SK-N-SH (cell line): Measurements from ENCODE around the gene RGN. TPM values are rescaled to one million over a fixed set of nuclear protein-coding genes. Genes with fewer than 3 reads are reported as not detected.
A peak's percentile ranks its signal among the peaks of the same experiment; 100 is the strongest.

Experiments
- CTCF ChIA-PET: fragments of 300-600, 350-600 bp; formaldehyde crosslinking; extraction: SDS; loops from one replicate; lab custom pipeline; 2021; lab: Yijun Ruan, JAX
- POLR2A ChIA-PET: fragments of 350-600 bp; sonication (Branson Sonifier 250); formaldehyde crosslinking; extraction: SDS; loops from one replicate; lab custom pipeline; 2020; ENCODE audit warnings: antibody characterized with exemption, inconsistent platforms; lab: Yijun Ruan, JAX
- DNase-seq: peaks from one replicate; pipeline ENCODE4 v3.0.0; 2012
- H2AFZ ChIP-seq: fragments of 200-600 bp; sonication (generic); 2 replicates; pipeline ENCODE4 v1.8.1; 2016; ENCODE audit warnings: antibody characterized with exemption, mild to moderate bottlenecking, low read depth
- H3F3A ChIP-seq: fragments of 200-600 bp; sonication (generic); replicated peaks from 2 replicates; pipeline ENCODE3; 2016; ENCODE audit warnings: antibody characterized with exemption, mild to moderate bottlenecking; ENCODE audit not compliant: insufficient read depth
- H3K27ac ChIP-seq, 2 experiments: fragments of 200-500 bp in 1 of 2; fragments of 200-600 bp in 1 of 2; sonication (Bioruptor generic) in 1 of 2; sonication (generic), shearing (Covaris generic) in 1 of 2; 2 replicates each; pipeline versions ENCODE4 v1.5.1 to v1.6.1; 2014 to 2016; ENCODE audit warnings: low read depth in 2 of 2, inconsistent platforms in 1 of 2, low read length in 1 of 2, mild to moderate bottlenecking in 1 of 2, mixed read lengths in 1 of 2
- H3K27me3 ChIP-seq: fragments of 200-600 bp; sonication (generic), shearing (Covaris generic); 2 replicates; pipeline ENCODE4 v1.6.1; 2016; ENCODE audit warnings: mixed run types; ENCODE audit not compliant: insufficient read depth
- H3K36me3 ChIP-seq, 2 experiments: fragments of 200-500 bp in 1 of 2; fragments of 200-600 bp in 1 of 2; sonication (Bioruptor generic) in 1 of 2; sonication (generic) in 1 of 2; replicated peaks in 1 of 2; 2 replicates each; pipeline versions ENCODE3 to v1.5.1; 2014 to 2016; ENCODE audit warnings: low read length in 1 of 2, mild to moderate bottlenecking in 1 of 2; ENCODE audit not compliant: insufficient read depth in 2 of 2, control insufficient read depth in 1 of 2
- H3K4me1 ChIP-seq, 2 experiments: fragments of 200-500 bp in 1 of 2; fragments of 200-600 bp in 1 of 2; sonication (Bioruptor generic) in 1 of 2; sonication (generic), shearing (Covaris generic) in 1 of 2; 2 replicates each; pipeline versions ENCODE4 v1.5.1 to v1.6.1; 2014 to 2016; ENCODE audit warnings: low read depth in 1 of 2, low read length in 1 of 2, mixed run types in 1 of 2; ENCODE audit not compliant: insufficient read depth in 2 of 2, control insufficient read depth in 1 of 2
- H3K4me2 ChIP-seq: fragments of 200-600 bp; sonication (generic), shearing (Covaris generic); 2 replicates; pipeline ENCODE4 v1.6.1; 2017; ENCODE audit warnings: mixed run types
- H3K4me3 ChIP-seq, 2 experiments: fragments of 200-500 bp in 1 of 2; fragments of 200-600 bp in 1 of 2; sonication (Bioruptor generic) in 1 of 2; sonication (generic), shearing (Covaris generic) in 1 of 2; 2 replicates each; pipeline versions ENCODE4 v1.5.1 to v1.8.1; 2014 to 2016; ENCODE audit warnings: low read depth in 2 of 2, inconsistent platforms in 1 of 2, low read length in 1 of 2, mild to moderate bottlenecking in 1 of 2, mixed read lengths in 1 of 2, moderate library complexity in 1 of 2
- H3K79me2 ChIP-seq: fragments of 200-600 bp; sonication (generic); 2 replicates; pipeline ENCODE4 v1.8.1; 2017; ENCODE audit warnings: mild to moderate bottlenecking; ENCODE audit not compliant: insufficient read depth
- H3K9ac ChIP-seq: fragments of 200-600 bp; sonication (generic); 2 replicates; pipeline ENCODE4 v1.6.1; 2017; ENCODE audit warnings: mixed run types
- H3K9me2 ChIP-seq: fragments of 200-600 bp; sonication (generic); 2 replicates; pipeline ENCODE4 v1.6.1; 2017; ENCODE audit warnings: mixed run types
- H3K9me3 ChIP-seq: fragments of 200-600 bp; sonication (generic); 2 replicates; pipeline ENCODE4 v1.6.1; 2017; ENCODE audit warnings: mixed run types, mild to moderate bottlenecking, moderate library complexity
- H4K20me1 ChIP-seq: fragments of 200-600 bp; sonication (generic); 2 replicates; pipeline ENCODE4 v1.6.1; 2017; ENCODE audit warnings: mild to moderate bottlenecking, mixed run types; ENCODE audit not compliant: insufficient read depth
- FOXJ3 ChIP-seq: sonication (generic); formaldehyde crosslinking; IDR thresholded peaks from 2 replicates; pipeline ENCODE4 v1.5.1; 2020; ENCODE audit warnings: mild to moderate bottlenecking, missing genetic modification reagents
- FOXM1 ChIP-seq: IDR thresholded peaks from 2 replicates; pipeline ENCODE4 v1.4.0; 2012; ENCODE audit warnings: low read depth, mild to moderate bottlenecking
- GABPA ChIP-seq: IDR thresholded peaks from 2 replicates; pipeline ENCODE4 v1.4.0; 2012; ENCODE audit warnings: low read depth, mild to moderate bottlenecking
- MXI1 ChIP-seq: IDR thresholded peaks from 2 replicates; pipeline ENCODE4 v1.6.1; 2012; ENCODE audit warnings: mild to moderate bottlenecking, low read depth, low read length, improper control_type of control experiment
- NRF1 ChIP-seq: IDR thresholded peaks from 2 replicates; pipeline ENCODE4 v1.6.1; 2012; ENCODE audit warnings: low read depth, mild to moderate bottlenecking, low read length
- POLR2AphosphoS5 ChIP-seq: IDR thresholded peaks from 2 replicates; pipeline ENCODE4 v1.6.1; 2012; ENCODE audit warnings: low read depth, low read length
- RAD21 ChIP-seq: IDR thresholded peaks from 2 replicates; pipeline ENCODE4 v1.6.1; 2012; ENCODE audit warnings: mild to moderate bottlenecking, low read length
- RFX5 ChIP-seq: IDR thresholded peaks from 2 replicates; pipeline ENCODE4 v1.6.1; 2012; ENCODE audit warnings: mild to moderate bottlenecking, improper control_type of control experiment, low read length
- SIN3A ChIP-seq: IDR thresholded peaks from 2 replicates; pipeline ENCODE4 v1.6.1; 2012; ENCODE audit warnings: low read depth, mild to moderate bottlenecking, low read length, moderate library complexity, borderline replicate concordance
- SMC3 ChIP-seq: IDR thresholded peaks from 2 replicates; pipeline ENCODE4 v1.6.1; 2012; ENCODE audit warnings: low read depth, low read length, improper control_type of control experiment
- TCF12 ChIP-seq: IDR thresholded peaks from 2 replicates; pipeline ENCODE4 v1.4.0; 2012
- WGBS: methylation state at CpG from one replicate; pipeline ENCODE4 v1.1.6; 2017; ENCODE audit warnings: low lambda C conversion rate; 5-methylcytosine and 5-hydroxymethylcytosine counted together
- polyA plus RNA-seq, 3 experiments: library from polyadenylated mRNA; depleted of rRNA; stranded (reverse); fragments of >200 nt; gene quantifications; 2 replicates each; pipeline ENCODE4 v1.2.3, GENCODE V29; 2012
- TF ChIP-seq, protein P1 (sequence below): fragments of 200-600 bp; sonication (generic); IDR thresholded peaks from 2 replicates; pipeline ENCODE4 v1.6.1; 2017; ENCODE audit warnings: antibody characterized with exemption, mild to moderate bottlenecking, moderate library complexity
- TF ChIP-seq, protein P2 (sequence below): IDR thresholded peaks from 2 replicates; pipeline ENCODE4 v1.6.1; 2012; ENCODE audit warnings: mild to moderate bottlenecking, low read depth, low read length, moderate library complexity
- TF ChIP-seq, protein P3 (sequence below): IDR thresholded peaks from 2 replicates; pipeline ENCODE4; 2012
- TF ChIP-seq, protein P4 (sequence below): fragments of 150-350 bp; IDR thresholded peaks from 2 replicates; pipeline ENCODE4 v1.6.1; 2016; ENCODE audit warnings: mild to moderate bottlenecking, low read depth, low read length
- TF ChIP-seq, protein P5 (sequence below): IDR thresholded peaks from 2 replicates; pipeline ENCODE4 v1.4.0; 2012; ENCODE audit warnings: low read depth, borderline replicate concordance
- TF ChIP-seq, protein P6 (sequence below): IDR thresholded peaks from 2 replicates; pipeline ENCODE4 v1.4.0; 2012; ENCODE audit warnings: low read depth
- TF ChIP-seq, protein P7 (sequence below): fragments of 150-350 bp; IDR thresholded peaks from 2 replicates; pipeline ENCODE4 v1.6.1; 2017; ENCODE audit warnings: antibody characterized with exemption, low read length, low read depth, borderline replicate concordance

The RGN gene
- polyA plus RNA-seq, 1 of the 3 experiments (the other 2 are of a cell fraction) = 0.05 TPM

DNA sequence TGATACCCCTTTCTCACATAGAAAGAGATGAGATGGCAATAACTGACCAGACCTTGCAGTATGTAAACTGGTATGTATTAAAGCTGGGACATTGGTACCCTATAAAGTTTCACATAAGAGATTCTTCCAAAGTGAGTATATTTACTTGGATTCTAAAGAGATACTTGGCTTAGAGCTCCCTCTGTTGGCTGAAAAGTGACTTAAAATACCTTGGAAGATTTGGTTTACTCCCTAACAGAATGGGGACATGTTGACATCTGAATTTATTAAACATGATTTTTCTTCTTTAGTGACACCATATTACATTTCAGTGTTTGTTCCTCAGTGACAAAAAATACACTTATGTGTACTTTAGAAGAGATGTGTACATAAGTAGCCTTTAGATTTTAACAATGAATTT, 47.9 kb upstream of the RGN start:
- no peak overlapping the region for H3K27ac ChIP-seq
- H3K9ac ChIP-seq = no peak overlapping the region
- H3K27me3 ChIP-seq = no peaks in the 10 kb centered on the region
- no peaks in the 10 kb centered on the region for H3K9me2 ChIP-seq
- H3K4me1 ChIP-seq = no peaks in the 10 kb centered on the region
- no peak overlapping the region for H3K4me3 ChIP-seq
- ChIA-PET POLR2A (no interaction called here), CTCF (interaction anchor here (0.6 to 2.6 kb wide), 28 partner anchors 8 to 600 kb away, joined by 3 to 24 read pairs (median 4); partner anchors contain the start of gene JADE3)
- DNase-seq = peak; percentile 41
- H3K36me3 ChIP-seq = no peaks in the 10 kb centered on the region
- no peak overlapping the region for H2AFZ ChIP-seq
- no peaks in the 10 kb centered on the region for H3K9me3 ChIP-seq
- TF ChIP-seq, protein P1, sequence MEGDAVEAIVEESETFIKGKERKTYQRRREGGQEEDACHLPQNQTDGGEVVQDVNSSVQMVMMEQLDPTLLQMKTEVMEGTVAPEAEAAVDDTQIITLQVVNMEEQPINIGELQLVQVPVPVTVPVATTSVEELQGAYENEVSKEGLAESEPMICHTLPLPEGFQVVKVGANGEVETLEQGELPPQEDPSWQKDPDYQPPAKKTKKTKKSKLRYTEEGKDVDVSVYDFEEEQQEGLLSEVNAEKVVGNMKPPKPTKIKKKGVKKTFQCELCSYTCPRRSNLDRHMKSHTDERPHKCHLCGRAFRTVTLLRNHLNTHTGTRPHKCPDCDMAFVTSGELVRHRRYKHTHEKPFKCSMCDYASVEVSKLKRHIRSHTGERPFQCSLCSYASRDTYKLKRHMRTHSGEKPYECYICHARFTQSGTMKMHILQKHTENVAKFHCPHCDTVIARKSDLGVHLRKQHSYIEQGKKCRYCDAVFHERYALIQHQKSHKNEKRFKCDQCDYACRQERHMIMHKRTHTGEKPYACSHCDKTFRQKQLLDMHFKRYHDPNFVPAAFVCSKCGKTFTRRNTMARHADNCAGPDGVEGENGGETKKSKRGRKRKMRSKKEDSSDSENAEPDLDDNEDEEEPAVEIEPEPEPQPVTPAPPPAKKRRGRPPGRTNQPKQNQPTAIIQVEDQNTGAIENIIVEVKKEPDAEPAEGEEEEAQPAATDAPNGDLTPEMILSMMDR = peak; percentile 80
- peak; percentile 56 for TF ChIP-seq SMC3
- TF ChIP-seq FOXJ3 (CRISPR knock-in tag) = no peak
- TF ChIP-seq RAD21 = peak; percentile 81
- TF ChIP-seq, protein P2, sequence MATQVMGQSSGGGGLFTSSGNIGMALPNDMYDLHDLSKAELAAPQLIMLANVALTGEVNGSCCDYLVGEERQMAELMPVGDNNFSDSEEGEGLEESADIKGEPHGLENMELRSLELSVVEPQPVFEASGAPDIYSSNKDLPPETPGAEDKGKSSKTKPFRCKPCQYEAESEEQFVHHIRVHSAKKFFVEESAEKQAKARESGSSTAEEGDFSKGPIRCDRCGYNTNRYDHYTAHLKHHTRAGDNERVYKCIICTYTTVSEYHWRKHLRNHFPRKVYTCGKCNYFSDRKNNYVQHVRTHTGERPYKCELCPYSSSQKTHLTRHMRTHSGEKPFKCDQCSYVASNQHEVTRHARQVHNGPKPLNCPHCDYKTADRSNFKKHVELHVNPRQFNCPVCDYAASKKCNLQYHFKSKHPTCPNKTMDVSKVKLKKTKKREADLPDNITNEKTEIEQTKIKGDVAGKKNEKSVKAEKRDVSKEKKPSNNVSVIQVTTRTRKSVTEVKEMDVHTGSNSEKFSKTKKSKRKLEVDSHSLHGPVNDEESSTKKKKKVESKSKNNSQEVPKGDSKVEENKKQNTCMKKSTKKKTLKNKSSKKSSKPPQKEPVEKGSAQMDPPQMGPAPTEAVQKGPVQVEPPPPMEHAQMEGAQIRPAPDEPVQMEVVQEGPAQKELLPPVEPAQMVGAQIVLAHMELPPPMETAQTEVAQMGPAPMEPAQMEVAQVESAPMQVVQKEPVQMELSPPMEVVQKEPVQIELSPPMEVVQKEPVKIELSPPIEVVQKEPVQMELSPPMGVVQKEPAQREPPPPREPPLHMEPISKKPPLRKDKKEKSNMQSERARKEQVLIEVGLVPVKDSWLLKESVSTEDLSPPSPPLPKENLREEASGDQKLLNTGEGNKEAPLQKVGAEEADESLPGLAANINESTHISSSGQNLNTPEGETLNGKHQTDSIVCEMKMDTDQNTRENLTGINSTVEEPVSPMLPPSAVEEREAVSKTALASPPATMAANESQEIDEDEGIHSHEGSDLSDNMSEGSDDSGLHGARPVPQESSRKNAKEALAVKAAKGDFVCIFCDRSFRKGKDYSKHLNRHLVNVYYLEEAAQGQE = no peak
- no peaks in the 10 kb centered on the region for H4K20me1 ChIP-seq
- H3F3A ChIP-seq = peaks cover 4% of the 10 kb centered on the region
- no peak overlapping the region for H3K4me2 ChIP-seq
- no peaks in the 10 kb centered on the region for H3K79me2 ChIP-seq

DNA sequence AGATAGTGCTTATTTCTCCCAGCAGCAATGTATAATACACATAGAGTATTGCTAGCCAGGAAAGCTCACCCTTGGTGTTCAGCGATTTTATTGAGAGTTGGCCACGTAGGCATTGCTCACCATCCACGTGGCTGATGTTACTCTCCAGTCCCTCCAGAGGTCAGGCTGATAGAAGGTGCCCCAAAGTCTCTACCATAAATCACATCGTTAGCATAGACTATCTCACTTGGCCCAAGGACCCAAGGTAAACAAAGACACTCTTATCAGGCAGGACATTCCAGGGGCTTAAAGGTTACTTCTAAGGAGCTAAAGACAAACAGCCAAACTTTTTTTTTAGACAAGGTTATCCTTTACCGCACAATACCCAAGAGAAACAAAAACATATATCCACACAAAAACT, 30.3 kb upstream of the RGN start:
- H3K27ac ChIP-seq = no peak overlapping the region
- no peaks in the 10 kb centered on the region for H4K20me1 ChIP-seq
- no peak overlapping the region for H3K9ac ChIP-seq
- no peaks in the 10 kb centered on the region for H3K36me3 ChIP-seq
- H3F3A ChIP-seq = no peaks in the 10 kb centered on the region
- POLR2A ChIA-PET = no interaction called here
- no peaks in the 10 kb centered on the region for H3K79me2 ChIP-seq
- H3K4me2 ChIP-seq = no peak overlapping the region
- no peaks in the 10 kb centered on the region; the same call in 1 of the 2 replicates for H3K27me3 ChIP-seq
- H3K9me2 ChIP-seq = no peaks in the 10 kb centered on the region
- WGBS = 40% methylated on average over 2 of the region's 5 CpGs
- no peak for DNase-seq
- no peaks in the 10 kb centered on the region for H3K4me1 ChIP-seq
- H2AFZ ChIP-seq = no peak overlapping the region
- no peak overlapping the region for H3K4me3 ChIP-seq
- no peaks in the 10 kb centered on the region for H3K9me3 ChIP-seq
- CTCF ChIA-PET = interaction anchor here (0.7 to 1.1 kb wide), 2 partner anchors 17 to 45 kb away, joined by 3 read pairs; no protein-coding TSS in a partner anchor
- no peak for TF ChIP-seq SMC3
- TF ChIP-seq, protein P3, sequence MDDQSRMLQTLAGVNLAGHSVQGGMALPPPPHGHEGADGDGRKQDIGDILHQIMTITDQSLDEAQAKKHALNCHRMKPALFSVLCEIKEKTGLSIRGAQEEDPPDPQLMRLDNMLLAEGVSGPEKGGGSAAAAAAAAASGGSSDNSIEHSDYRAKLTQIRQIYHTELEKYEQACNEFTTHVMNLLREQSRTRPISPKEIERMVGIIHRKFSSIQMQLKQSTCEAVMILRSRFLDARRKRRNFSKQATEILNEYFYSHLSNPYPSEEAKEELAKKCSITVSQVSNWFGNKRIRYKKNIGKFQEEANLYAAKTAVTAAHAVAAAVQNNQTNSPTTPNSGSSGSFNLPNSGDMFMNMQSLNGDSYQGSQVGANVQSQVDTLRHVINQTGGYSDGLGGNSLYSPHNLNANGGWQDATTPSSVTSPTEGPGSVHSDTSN = no peak
- no peak for TF ChIP-seq RFX5
- TF ChIP-seq NRF1 = no peak
- TF ChIP-seq TCF12 = no peak
- no peak for TF ChIP-seq FOXJ3 (CRISPR knock-in tag)
- TF ChIP-seq, protein P4, sequence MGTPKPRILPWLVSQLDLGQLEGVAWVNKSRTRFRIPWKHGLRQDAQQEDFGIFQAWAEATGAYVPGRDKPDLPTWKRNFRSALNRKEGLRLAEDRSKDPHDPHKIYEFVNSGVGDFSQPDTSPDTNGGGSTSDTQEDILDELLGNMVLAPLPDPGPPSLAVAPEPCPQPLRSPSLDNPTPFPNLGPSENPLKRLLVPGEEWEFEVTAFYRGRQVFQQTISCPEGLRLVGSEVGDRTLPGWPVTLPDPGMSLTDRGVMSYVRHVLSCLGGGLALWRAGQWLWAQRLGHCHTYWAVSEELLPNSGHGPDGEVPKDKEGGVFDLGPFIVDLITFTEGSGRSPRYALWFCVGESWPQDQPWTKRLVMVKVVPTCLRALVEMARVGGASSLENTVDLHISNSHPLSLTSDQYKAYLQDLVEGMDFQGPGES = no peak
- no peak for TF ChIP-seq GABPA
- TF ChIP-seq, protein P5, sequence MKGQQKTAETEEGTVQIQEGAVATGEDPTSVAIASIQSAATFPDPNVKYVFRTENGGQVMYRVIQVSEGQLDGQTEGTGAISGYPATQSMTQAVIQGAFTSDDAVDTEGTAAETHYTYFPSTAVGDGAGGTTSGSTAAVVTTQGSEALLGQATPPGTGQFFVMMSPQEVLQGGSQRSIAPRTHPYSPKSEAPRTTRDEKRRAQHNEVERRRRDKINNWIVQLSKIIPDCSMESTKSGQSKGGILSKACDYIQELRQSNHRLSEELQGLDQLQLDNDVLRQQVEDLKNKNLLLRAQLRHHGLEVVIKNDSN = no peak
- TF ChIP-seq POLR2AphosphoS5 = no peak
- TF ChIP-seq, protein P6, sequence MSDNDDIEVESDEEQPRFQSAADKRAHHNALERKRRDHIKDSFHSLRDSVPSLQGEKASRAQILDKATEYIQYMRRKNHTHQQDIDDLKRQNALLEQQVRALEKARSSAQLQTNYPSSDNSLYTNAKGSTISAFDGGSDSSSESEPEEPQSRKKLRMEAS = no peak
- TF ChIP-seq, protein P7, sequence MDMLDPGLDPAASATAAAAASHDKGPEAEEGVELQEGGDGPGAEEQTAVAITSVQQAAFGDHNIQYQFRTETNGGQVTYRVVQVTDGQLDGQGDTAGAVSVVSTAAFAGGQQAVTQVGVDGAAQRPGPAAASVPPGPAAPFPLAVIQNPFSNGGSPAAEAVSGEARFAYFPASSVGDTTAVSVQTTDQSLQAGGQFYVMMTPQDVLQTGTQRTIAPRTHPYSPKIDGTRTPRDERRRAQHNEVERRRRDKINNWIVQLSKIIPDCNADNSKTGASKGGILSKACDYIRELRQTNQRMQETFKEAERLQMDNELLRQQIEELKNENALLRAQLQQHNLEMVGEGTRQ = no peak
- no peak for TF ChIP-seq SIN3A
- TF ChIP-seq MXI1 = no peak
- no peak for TF ChIP-seq FOXM1
